SK-N-MC (cell line): ENCODE measurements around the gene WIZ.

Experiments
- EZH2 ChIP-seq: fragments of 200-600 bp; sonication (generic); IDR thresholded peaks from one replicate; pipeline ENCODE4 v1.6.1; 2017; ENCODE audit warnings: antibody characterized with exemption
- FOXP2 ChIP-seq: optimal IDR thresholded peaks from 2 replicates; pipeline ENCODE3; 2011; ENCODE audit warnings: mild to moderate bottlenecking, moderate library complexity; ENCODE audit not compliant: insufficient read depth; ENCODE audit errors: extremely low read length, control extremely low read depth
- POLR2AphosphoS5 ChIP-seq: IDR thresholded peaks from 2 replicates; pipeline ENCODE4 v1.6.1; 2012; ENCODE audit warnings: mild to moderate bottlenecking, low read depth, low read length, borderline replicate concordance

DNA sequence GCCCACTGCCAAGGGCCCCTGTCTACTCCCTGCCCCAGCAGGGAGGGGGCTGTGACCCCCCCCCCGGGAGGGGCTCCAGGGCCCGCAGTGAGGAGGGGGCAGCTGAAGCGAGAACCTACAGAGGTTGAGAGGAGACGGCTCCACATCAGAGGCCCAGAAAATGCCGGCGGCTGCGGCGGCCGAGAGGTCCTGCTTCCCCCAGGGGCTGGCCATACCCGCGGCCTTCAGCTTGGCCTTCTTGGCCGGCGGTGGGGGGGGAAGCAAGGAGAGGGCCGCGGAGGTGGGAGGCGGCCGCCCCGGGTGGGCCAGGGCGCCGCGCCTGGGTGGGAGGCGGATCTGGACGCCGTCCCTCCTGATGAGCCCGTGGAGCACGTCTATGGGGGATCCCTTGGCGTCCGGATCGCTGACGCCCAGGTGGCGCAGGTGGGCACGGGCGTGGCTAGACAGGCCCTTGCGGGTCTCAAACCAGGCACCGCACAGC lies 21.7 kb downstream of the WIZ start:
- TF ChIP-seq POLR2AphosphoS5 (no peak), EZH2 (no peak), FOXP2 (no peak)
